Activated CD4-positive, CD25-positive, alpha-beta regulatory T cell treated with anti-CD3 and anti-CD28 coated beads, Interleukin-2, amount 50 U/mL, for 16 hours (primary cell): Measurements from ENCODE around the gene PSTPIP2.
"Not testable (repeated sequence)": the region's sequence is repeated elsewhere in the genome, so short reads cannot be mapped to it uniquely, and the experiment has no call there.

ENCODE experiments used
- DNase-seq: peaks from one replicate; pipeline ENCODE4 v3.0.0-alpha.2; 2020; ENCODE audit warnings: low read depth, low spot score

The PSTPIP2 gene

DNA sequence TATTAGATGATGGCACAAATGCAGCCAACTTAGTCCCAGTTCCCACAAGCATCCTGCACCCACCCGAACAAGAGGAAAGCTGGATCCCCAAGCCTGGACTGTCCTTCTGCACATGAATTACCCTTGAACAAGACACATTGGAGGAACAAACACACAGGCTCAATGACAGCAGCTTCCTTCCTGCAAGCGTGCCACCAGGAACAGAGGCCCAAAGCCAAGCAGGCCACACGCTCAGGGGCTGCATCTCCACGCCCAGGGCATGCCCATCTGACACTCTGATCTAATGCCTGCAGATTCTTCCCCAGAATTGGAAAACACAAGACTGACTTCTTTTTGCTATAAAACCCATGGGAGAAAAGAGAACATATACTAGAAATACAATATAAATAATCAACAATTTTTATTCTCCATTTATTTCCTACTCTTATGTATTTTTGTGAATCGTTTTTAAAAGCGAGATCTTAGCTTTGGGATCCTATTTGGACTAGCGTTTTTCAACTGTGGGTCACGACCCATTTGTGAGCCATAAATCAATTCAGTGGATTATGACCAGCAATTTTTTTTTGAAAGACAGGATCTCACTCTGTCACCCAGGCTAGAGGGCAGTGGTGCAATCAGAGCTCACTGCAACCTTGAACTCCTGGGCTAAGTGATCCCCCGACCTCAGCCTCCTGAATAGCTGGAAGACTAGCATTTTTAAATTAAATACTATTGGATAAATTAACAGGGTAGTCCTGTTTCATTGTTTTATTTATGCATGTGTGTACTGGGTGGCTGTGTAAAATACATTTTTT is 34.4 kb downstream of the PSTPIP2 start:
- no peak for DNase-seq

DNA sequence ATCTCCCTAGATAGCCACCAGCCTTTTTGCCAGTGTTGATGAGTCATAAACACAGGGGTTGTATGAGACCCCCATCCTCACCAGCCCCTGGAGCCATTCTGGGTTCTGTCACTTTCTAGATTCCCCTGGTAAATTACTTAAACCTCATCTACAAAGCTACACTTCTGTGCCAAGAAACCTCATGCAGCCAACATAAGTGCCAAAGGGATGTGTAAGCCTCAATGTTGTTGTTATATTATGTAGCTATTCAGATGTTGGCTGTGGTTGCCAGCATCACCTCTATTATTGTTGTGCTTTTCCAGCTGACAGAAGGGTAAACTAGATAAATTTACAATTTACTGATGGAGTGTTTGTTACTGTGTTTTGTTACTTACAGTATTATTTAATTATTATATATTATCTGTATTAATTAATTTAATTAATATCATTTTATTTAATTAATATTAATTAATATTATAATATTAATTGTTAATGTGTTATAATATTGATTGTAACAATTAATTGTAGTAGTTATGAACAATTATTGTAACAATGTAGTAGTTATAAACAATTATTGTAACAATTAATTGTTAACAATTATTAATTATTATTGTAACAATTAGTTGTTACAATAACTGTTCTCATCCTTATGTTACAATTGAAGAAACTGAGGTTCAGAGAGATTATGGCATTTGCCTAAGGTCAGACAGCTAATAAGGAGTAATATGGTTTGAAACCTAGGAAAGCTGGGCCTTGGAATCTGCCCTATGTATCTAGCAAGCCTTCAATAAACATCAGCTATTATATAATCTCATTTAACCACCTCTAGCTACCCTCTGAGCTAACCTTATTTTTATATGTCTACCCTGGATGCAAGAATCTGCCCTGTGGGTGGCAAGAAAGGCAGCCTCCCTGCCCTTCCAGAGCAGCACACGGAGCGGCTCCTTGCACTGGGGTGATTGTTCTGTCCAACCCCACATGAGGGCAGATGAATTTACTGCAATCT is 36.1 kb downstream of the PSTPIP2 start:
- DNase-seq = no peak

DNA sequence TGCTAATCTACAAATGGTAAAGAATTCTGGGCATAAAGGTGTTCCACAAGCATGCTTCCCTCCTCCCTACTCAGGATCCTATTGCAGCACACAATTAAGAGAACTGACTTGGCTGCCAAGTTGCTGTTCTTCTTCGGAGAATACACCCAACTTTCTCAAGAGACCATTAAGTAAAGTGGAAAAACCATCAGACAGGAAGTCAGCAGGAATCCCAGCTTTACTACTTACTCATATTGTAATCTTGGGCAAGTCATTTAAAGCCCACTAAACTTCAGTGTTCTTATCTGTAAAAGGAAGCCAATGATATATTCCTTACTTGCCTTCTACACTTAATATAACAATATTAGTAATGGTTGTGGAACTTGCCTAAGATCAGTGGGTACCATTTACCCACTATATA is 37.8 kb downstream of the PSTPIP2 start:
- DNase-seq = no peak

DNA sequence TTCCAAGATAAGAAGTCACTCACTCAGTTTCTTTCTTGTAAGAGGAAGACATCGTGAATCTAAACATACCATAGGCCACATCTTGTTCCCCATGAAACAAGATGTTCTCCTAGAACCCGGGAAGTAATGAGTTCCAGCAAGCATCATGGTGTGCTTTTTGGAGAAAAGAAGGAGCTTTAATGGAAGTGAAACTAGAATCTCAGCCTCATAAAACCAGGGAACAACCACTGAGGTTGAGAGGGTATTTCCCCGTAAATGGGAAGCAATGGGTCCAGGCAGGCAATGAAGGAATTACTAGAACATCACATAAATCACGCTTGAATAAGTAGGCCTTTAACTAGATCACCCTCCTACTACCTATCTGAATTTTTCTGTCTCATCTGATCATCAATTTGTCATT is 40.3 kb downstream of the PSTPIP2 start:
- no peak for DNase-seq

DNA sequence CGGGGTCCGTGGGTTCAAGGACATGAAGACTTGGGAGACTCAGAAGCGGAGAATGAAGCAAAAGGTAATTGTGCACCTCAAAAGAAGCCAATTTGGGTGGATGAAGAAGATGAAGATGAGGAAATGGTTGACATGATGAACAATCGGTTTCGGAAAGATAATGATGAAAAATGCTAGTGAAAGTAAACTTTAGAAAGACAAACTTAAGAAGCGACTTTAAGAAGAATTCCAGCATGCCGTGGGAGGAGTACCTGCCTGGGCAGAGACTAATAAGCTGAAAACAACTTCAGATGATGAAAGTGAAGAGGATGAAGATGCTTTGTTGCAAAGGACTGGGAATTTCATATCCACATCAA is 43.5 kb downstream of the PSTPIP2 start:
- no peak for DNase-seq

DNA sequence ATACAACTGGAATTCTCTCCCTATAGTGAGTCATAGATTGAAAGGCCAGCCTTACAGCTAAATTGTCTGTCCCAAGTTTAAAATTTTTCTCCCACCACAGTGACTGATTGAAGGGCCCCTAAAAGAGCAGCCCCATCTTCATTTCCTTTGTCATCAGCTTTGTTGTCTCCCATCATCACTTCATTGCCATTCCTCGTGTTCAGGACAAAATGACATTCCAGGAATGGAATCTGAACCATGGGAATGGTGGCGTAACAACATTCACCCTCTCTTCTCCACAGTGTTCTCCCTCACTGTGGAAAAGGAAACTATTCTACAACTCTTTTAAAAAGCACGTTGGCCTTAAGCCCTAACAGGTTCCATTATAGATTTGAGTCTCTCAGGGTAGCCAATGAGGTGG is 52.1 kb downstream of the PSTPIP2 start:
- no peak for DNase-seq

DNA sequence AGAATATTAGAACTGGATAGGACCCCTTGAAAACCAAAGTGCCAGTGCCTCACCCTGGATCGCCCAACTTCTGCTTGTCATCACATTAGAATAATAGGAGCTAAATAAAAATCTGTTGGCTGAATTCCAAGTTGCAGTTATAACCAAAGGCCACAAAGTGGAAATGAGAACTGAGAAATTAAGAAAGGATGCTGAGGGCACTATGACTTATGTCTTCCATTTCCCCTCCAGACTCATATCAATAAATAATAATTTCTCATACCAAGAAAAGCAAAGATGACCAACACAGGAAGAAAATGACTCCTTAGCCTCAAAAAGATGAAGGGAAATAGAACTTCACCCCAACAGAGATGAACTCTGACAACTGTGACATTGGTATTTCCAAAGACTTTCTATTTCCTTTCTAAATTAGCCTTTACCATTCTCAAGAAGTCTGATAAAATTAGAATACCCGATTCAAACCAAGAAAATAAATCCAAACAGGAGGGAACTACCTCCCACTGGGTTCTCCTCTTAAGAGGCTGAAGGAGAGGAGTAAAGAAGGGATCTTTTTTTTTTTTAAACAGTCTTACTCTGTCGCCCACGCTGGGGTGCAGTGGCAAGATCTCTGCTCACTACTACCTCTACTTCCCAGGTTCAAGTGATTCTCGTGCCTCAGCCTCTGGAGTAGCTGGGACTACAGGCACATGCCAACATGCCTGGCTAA is 58.4 kb downstream of the PSTPIP2 start:
- no peak for DNase-seq

DNA sequence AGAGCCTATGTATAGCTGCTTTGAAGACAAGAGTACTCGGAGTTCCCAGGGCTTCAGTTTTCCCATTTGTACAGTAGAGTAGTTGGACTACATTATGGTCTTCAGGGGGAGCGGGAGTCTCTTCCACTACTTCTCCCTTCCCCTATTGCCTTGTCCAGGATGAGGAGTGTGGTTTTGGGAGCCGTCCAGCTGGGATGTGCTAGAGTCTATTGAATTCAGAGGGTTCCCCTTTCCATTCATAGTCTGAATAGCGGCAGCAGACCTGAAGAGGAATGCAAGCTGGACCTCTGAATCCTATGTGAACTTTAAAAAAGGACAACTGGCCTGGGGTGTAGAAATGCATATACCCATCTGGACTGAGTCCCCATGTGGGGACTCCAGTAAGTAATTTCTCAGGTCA is 61.4 kb downstream of the PSTPIP2 start:
- DNase-seq = no peak

DNA sequence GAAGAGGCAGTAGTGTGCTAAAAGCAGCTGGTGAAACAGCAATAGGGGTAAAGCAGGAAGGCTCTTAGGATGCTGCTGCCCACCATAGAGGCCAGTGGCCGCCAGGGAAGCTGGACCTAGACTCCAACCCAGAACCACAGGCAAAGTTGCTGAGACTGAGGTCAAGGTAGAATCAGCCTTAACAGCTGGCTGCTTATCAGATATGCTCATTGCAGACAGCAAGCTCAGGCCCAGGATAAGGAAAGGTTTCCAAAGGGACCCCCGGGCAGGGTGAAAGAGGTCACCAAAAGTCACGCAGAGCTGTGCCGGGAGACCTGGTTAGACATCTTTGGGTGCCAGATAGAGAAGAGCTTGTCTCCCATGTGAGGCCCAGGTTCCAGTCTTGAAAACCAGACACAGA is 62.0 kb downstream of the PSTPIP2 start:
- no peak for DNase-seq

DNA sequence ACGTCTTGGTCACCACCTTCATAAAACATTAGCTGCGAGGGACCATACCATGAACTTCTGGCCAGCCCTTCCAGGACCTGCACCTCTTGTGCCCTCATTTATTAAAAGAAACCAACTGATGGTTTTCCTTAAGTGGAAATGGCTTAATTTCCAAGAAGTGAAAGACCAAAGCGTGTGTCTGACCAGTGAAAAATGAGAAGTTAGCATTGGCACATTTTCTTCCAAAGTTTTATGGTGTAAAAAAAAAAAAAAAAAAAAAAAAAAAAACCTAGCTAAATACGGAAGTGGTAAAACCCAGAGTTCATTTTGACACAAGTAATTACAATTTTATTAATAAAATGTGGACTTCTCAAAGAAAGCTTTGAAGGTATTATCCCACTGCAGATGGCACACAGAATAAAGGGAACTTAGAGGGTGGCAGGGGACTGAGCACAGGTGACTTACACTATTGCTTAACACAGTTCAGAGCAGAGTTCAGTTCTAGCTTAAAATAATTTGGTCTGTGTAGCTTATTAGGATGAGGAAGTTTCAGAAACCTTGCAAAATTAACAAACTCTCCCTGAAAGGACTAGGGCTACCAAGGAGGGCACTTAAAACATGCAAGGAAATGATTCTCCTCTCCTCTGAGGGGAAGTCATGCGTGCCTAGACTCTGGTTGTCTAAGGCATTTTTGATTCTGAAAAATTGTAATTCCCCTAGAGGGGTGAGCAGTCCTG is 62.8 kb downstream of the PSTPIP2 start:
- no peak for DNase-seq

DNA sequence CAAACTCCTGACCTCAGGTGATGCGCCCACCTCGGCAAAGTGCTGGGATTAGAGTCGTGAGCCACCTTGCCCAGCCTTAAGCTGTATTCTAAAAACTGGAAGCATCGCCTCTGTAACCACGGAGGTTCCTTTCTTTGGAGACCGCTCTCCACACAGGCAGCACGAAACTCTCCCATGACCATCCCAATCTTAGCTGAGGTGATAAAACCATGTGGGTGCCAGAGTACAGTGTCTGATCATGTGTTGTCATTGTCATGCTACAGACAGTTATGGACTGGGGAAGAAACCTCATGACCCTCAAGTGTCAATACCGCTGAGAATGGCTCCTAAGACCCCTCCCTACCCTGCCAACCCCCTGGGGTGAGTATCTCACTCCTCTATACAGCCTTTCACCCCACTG is 63.5 kb downstream of the PSTPIP2 start:
- no peak for DNase-seq

DNA sequence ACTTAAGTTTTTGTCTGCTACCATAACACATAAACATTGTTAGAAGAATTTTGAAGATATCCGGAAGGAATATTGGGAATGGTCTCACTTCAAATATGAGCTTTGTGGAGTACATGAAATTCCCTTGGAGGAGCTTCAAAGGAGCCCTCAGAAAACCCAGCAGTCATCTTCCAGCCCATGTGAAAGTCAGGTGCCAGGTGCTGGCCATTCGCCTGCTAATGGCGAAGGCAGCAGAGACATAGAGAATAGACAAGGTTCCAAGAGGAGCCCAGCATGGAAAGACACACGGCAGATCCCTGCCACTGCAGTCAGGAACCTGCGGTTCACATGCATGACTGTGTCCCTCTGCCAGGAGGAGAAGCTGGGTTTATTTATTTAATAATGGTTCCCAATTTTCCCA is 64.9 kb downstream of the PSTPIP2 start:
- DNase-seq = no peak

DNA sequence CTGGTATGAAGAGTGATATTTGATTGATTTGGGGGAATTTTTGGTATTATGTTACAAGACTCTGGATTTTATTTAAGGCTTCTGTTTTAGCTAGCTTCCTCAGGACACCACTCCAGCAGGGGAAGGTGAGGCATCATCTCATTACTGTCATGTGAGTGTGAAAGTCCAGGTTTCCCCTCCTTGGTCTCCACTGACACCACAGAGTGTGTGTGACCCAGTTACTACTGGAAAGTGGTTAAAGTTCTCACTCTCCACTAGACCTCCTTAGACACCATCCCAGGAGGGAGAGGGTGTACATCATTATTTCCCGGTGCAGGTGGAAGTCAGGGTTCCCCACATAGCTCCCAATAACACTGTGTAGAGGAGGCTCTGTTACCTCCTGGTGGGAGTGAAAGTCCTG is 69.1 kb downstream of the PSTPIP2 start:
- no peak for DNase-seq

DNA sequence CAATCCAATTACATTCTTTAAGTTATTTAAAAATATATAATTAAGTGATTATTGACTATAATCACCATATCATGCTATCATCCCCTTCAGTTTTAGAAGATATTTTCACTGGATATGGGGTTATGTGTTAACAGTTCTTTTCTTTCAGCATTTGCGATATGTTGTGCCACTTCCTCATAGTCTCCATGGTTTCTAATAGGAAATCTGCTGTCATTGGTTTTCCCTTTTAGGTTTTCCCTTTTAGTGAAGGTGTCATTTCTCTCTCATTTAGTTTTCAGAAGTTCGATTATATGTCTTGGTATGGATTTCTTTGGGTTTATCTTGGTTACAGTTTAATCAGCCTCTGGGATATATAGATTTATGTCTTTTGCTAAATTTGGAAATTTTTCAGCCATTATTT is 70.2 kb downstream of the PSTPIP2 start:
- no peak for DNase-seq

DNA sequence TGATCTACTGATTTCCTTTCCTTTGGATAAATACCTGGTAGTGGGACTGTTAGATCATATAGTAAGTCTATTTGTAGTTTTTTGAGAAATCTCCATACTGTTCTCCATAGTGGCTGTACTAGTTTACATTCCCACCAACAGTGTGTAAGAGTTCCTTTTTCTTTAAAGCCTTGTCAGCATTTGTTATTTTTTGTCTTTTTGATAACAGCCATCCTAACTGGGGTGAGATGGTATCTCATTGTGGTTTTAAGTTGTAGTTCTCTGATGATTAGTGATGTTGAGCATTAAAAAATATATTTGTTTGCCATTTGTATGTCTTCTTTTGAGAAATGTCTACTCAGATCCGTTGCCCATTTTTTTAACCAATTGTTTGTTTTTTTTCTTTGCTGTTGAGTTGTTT is 71.0 kb downstream of the PSTPIP2 start:
- no peak for DNase-seq

DNA sequence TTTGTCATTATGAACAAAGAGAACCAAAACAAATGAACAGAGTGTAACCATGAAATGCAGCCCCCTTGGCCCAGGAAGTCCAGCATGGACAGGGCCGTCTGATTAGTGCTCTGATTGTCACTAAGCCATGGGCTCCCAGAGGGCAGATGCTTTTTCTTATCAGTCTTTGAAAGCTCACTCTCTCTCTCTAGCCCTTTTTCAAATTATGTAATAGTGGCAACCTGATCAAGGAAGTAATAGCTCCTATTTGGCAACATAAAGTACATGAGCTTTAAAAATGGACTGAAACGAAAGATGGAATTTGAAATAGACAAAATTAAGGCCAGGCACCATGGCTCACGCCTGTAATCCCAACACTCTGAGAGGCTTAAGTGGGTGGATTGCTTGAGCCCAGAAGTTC is 72.5 kb downstream of the PSTPIP2 start:
- DNase-seq = no peak

DNA sequence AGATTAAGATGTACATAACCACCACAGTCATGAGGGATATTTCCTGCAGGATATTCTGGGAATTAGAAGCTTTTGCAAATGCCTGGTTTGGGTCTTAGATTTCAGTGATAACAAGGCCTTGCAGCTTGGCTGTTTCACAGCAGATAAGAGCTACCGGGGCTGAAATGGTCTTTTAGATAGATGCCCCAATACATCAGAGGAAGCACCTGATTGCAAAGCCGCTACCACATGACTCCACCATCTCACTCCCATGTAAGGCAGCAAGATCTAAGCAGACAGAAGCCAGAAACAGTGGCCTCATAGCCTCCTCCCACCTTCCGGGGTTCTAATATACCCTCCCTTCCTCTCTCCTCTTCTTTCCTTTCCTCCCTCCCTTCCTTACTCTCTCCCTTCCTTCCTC is 73.8 kb downstream of the PSTPIP2 start:
- DNase-seq = no peak

DNA sequence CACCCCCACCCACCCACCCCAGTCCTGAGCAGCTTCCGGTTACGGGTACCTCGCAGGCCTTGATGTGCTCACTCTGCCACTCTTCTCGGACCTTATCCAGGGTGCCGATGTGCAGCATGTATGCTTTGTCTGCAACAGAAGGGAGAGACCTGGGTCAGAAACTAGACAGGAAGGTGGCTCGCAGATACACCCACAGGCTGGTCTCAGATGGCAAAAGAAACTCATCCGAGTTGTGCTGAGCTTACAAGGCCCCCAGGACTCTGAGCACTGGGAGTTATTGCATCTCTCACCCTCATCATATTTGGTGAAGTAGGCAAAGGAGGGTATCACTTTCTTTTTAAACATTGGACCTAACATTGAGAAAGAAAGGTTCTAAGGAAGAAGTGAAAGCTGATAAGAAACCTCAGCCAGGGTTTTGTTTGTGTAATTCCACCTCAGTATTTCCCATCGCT is 74.3 kb downstream of the PSTPIP2 start:
- no peak for DNase-seq

DNA sequence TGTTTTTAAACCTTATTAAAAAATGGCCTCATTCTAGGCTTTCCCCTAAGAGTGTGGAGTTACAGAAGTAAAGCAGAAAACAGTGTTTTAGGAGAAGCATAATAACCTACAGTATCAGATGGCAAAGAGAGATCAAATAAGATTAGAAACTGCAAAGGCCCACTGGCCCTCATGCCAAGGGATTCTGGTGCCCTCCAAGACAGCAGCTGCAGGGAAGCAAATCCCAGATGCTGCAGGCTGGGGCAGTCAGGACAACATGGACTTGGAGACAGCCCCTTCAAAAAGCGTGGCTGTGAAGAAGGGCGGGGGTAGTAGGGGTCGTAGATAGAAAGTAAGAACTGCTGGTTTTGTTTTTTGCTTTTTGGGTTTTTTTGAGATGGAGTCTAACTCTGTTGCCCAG is 76.6 kb downstream of the PSTPIP2 start:
- no peak for DNase-seq

DNA sequence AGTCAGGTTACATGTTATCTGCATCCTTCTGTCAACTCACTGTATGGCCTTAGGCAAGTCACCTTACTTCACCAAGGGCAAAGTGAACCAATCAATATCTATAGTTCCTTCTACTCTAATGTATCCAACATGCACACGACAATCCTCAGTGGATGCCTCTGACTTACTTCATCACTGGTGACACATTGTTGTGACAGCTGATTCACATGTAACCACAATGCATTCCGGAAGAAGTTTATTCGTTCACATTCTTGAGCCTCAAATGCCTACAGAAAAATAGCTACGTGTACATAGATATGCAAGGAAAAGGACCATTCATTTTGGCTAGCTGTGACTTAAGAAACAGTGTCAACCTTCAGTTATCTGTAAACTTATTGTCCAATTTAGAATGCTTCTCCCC is 78.6 kb downstream of the PSTPIP2 start:
- DNase-seq = no peak

DNA sequence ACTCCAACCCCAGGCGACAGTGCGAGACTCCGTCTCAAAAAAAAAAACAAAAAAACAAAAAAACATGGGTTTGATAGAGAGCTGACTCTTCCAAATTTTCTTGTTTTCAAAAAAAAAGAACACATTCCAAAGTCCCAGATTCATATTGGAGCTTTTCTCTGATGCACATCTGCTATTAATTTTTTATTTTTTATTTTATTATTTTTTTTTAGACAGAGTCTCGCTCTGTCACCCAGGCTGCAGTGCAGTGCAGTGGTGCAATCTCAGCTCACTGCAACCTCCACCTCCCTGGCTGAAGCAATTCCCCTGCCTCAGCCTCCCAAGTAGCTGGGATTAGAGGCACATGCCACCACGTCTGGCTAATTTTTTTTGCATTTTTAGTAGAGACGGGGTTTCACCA is 79.5 kb downstream of the PSTPIP2 start:
- DNase-seq = not testable (repeated sequence)

DNA sequence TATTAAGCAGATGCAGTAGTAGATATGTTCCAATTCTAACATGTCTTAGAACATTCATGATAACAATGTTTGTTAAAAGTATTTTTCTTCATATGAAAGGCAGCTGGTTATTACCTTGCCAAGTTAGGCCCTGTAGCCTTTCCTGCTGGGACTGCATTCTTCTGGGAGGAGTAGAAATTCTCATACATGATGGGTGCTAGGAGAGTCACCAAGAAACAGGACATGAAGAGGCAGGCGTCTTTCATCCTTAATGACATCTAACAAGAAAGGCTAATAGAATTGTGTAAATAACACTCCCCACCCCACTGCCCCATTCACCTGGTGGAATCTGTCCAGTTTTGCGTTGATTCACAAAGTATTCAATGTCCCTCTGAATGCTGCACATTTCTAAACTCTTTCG is 80.3 kb downstream of the PSTPIP2 start:
- no peak for DNase-seq
